HepG2 (cell line): Measurements from ENCODE around the gene KCNAB1. TPM values are rescaled to one million over a fixed set of nuclear protein-coding genes. Genes with fewer than 3 reads are reported as not detected.

Experiments used
- ATAC-seq: fragments of 200-7000 bp; cut with Tn5 transposase; 3 replicates; pipeline ENCODE4 v1.9.1; 2020; ENCODE audit warnings: mild to moderate bottlenecking, moderate library complexity
- BruUV-seq: library from RNA; stranded (reverse); fragments of 400-500 nt; replicated peaks from 2 replicates; lab custom pipeline; 2021; lab: Mats Ljungman, UMichigan
- CTCF ChIA-PET: fragments of 300-600 bp; formaldehyde crosslinking; extraction: SDS; loops from one replicate; lab custom pipeline; 2021; ENCODE audit warnings: low total read pairs, inconsistent platforms, low intra/inter-chr PET ratio; lab: Yijun Ruan, JAX
- POLR2A ChIA-PET: fragments of 350-600 bp; sonication (Branson Sonifier 250); formaldehyde crosslinking; loops from one replicate; lab custom pipeline; 2020; ENCODE audit warnings: antibody characterized with exemption, inconsistent platforms; lab: Yijun Ruan, JAX
- DNase-seq: peaks from one replicate; pipeline ENCODE4 v3.0.0-alpha.2; 2015; ENCODE audit warnings: low spot score
- FAIRE-seq: peaks from 3 replicates; lab custom pipeline; 2011; peaks lifted over from hg19 to GRCh38; lab: Jason Lieb, UNC
- H2AFZ ChIP-seq: one replicate; pipeline ENCODE4 v1.6.1; 2011; ENCODE audit warnings: low read length, inconsistent platforms
- H3K27ac ChIP-seq: fragments of 300-600 bp; 3 replicates; pipeline ENCODE4 v1.8.0; 2011; ENCODE audit warnings: mixed run types, mild to moderate bottlenecking, mixed read lengths, low read length, inconsistent platforms; ENCODE audit not compliant: insufficient read depth; ENCODE audit errors: extremely low read length
- H3K27me3 ChIP-seq, 2 experiments: fragments of 200-600 bp in 1 of 2; 2 replicates in 1 of 2; 3 replicates in 1 of 2; pipeline versions ENCODE4 v1.6.0 to v1.8.0; 2011; ENCODE audit warnings: low read length in 2 of 2, mild to moderate bottlenecking in 2 of 2, moderate library complexity in 2 of 2, inconsistent platforms in 1 of 2; ENCODE audit not compliant: insufficient read depth in 2 of 2, control insufficient read depth in 1 of 2
- H3K36me3 ChIP-seq, 2 experiments: fragments of 200-600 bp in 1 of 2; replicated peaks in 1 of 2; 2 replicates in 1 of 2; 3 replicates in 1 of 2; pipeline versions ENCODE4 v1.5.1 to v1.8.0; 2011; ENCODE audit warnings: low read length in 2 of 2, inconsistent platforms in 1 of 2; ENCODE audit not compliant: insufficient read depth in 2 of 2, control insufficient read depth in 1 of 2
- H3K4me1 ChIP-seq: 2 replicates; pipeline ENCODE4 v1.5.1; 2012; ENCODE audit warnings: low read length, inconsistent platforms; ENCODE audit not compliant: insufficient read depth
- H3K4me2 ChIP-seq: 2 replicates; pipeline ENCODE4 v1.6.0; 2011; ENCODE audit warnings: low read depth, low read length, inconsistent platforms
- H3K4me3 ChIP-seq, 3 experiments: fragments of 200-600 bp in 1 of 3; sonication (generic), shearing (Covaris generic) in 1 of 3; replicated peaks in 1 of 3; 2 replicates each; pipeline ENCODE4 v1.5.1; 2011 to 2016; ENCODE audit warnings: low read length in 3 of 3, inconsistent platforms in 2 of 3, low read depth in 2 of 3, mild to moderate bottlenecking in 2 of 3, control low read depth in 1 of 3, mixed read lengths in 1 of 3; ENCODE audit not compliant: insufficient read depth in 1 of 3
- H3K79me2 ChIP-seq: one replicate; pipeline ENCODE4 v1.6.1; 2011; ENCODE audit warnings: low read length, inconsistent platforms; ENCODE audit not compliant: insufficient read depth
- H3K9ac ChIP-seq: 2 replicates; pipeline ENCODE4 v1.6.0; 2011; ENCODE audit warnings: mild to moderate bottlenecking, low read depth, low read length, inconsistent platforms; ENCODE audit not compliant: insufficient read depth
- H3K9me3 ChIP-seq: 2 replicates; pipeline ENCODE4 v1.5.1; 2012; ENCODE audit warnings: mild to moderate bottlenecking, low read length
- H4K20me1 ChIP-seq: 2 replicates; pipeline ENCODE4 v1.6.0; 2011; ENCODE audit warnings: inconsistent platforms, mild to moderate bottlenecking, low read length, moderate library complexity; ENCODE audit not compliant: insufficient read depth
- ATF2 ChIP-seq: sonication (generic); formaldehyde crosslinking; IDR thresholded peaks from 2 replicates; pipeline ENCODE4 v1.4.0; 2020; ENCODE audit warnings: missing genetic modification reagents
- ATF7-NPFF ChIP-seq: sonication (generic); formaldehyde crosslinking; IDR thresholded peaks from 2 replicates; pipeline ENCODE4 v1.8.1; 2023; ENCODE audit warnings: mild to moderate bottlenecking, low read depth, missing genetic modification reagents, moderate library complexity
- CBX2 ChIP-seq, 2 experiments: fragments of 200-600 bp in 1 of 2; sonication (generic); formaldehyde crosslinking in 1 of 2; IDR thresholded peaks; 2 replicates each; pipeline versions ENCODE4 v1.7.0 to v1.8.1; 2018 to 2022; ENCODE audit warnings: low read depth in 2 of 2, low read length in 1 of 2, mild to moderate bottlenecking in 1 of 2, missing genetic modification reagents in 1 of 2
- FUBP1 ChIP-seq: sonication (generic); formaldehyde crosslinking; IDR thresholded peaks from 2 replicates; pipeline ENCODE4 v1.5.1; 2020; ENCODE audit warnings: missing genetic modification reagents, mild to moderate bottlenecking, borderline replicate concordance
- HNRNPL ChIP-seq: fragments of 200-400 bp; formaldehyde crosslinking; IDR thresholded peaks from 2 replicates; pipeline ENCODE4 v1.6.1; 2017; ENCODE audit warnings: mild to moderate bottlenecking, low read depth, low read length
- KDM1A ChIP-seq: IDR thresholded peaks from 2 replicates; pipeline ENCODE4 v1.6.1; 2016; ENCODE audit warnings: missing compliant biosample characterization
- LBX2 ChIP-seq: sonication (generic); formaldehyde crosslinking; IDR thresholded peaks from 2 replicates; pipeline ENCODE4 v1.5.0; 2020; ENCODE audit warnings: missing genetic modification reagents, mild to moderate bottlenecking, borderline replicate concordance
- MEIS2 ChIP-seq: sonication (generic); formaldehyde crosslinking; IDR thresholded peaks from 2 replicates; pipeline ENCODE4 v1.9.0; 2021; ENCODE audit warnings: mild to moderate bottlenecking, missing genetic modification reagents
- NCOA2 ChIP-seq: sonication (generic); formaldehyde crosslinking; IDR thresholded peaks from 2 replicates; pipeline ENCODE4 v1.8.0; 2022; ENCODE audit warnings: inconsistent platforms
- NCOR1 ChIP-seq: fragments of 200-600 bp; sonication (generic); IDR thresholded peaks from 2 replicates; pipeline ENCODE4 v1.7.0; 2017; ENCODE audit warnings: antibody characterized with exemption, low read length, borderline replicate concordance
- NR2F1 ChIP-seq, 2 experiments: fragments of 450-650 bp in 1 of 2; formaldehyde crosslinking in 1 of 2; IDR thresholded peaks; 2 replicates each; pipeline versions ENCODE4 v1.5.0 to v1.6.1; 2016 to 2020; ENCODE audit warnings: mild to moderate bottlenecking in 1 of 2, missing compliant biosample characterization in 1 of 2, missing genetic modification reagents in 1 of 2, moderate library complexity in 1 of 2
- SOX6 ChIP-seq, 2 experiments: fragments of 450-650 bp in 1 of 2; sonication (generic) in 1 of 2; formaldehyde crosslinking in 1 of 2; IDR thresholded peaks; 2 replicates each; pipeline versions ENCODE4 v1.4.0 to v1.6.1; 2017 to 2020; ENCODE audit warnings: antibody characterized with exemption in 1 of 2, mild to moderate bottlenecking in 1 of 2, missing genetic modification reagents in 1 of 2
- TRIM24 ChIP-seq: sonication (generic); formaldehyde crosslinking; IDR thresholded peaks from 2 replicates; pipeline ENCODE4 v1.8.0; 2022; ENCODE audit warnings: mild to moderate bottlenecking, missing genetic modification reagents
- YEATS2 ChIP-seq: sonication (generic); formaldehyde crosslinking; IDR thresholded peaks from 2 replicates; pipeline ENCODE4 v1.4.0; 2020; ENCODE audit warnings: missing genetic modification reagents, borderline replicate concordance
- ZBTB42 ChIP-seq: sonication (generic); formaldehyde crosslinking; IDR thresholded peaks from 2 replicates; pipeline ENCODE4 v1.5.0; 2020; ENCODE audit warnings: mild to moderate bottlenecking, missing genetic modification reagents
- ZKSCAN8 ChIP-seq: IDR thresholded peaks from 2 replicates; pipeline ENCODE4 v1.6.1; 2016; ENCODE audit warnings: borderline replicate concordance, missing genetic modification reagents, missing compliant biosample characterization
- ZNF296 ChIP-seq: sonication (generic); formaldehyde crosslinking; conservative IDR thresholded peaks from 2 replicates; pipeline ENCODE4 v1.5.0; 2020; ENCODE audit warnings: mild to moderate bottlenecking, missing genetic modification reagents
- ZNF317 ChIP-seq: sonication (generic); formaldehyde crosslinking; IDR thresholded peaks from 2 replicates; pipeline ENCODE4 v1.5.0; 2020; ENCODE audit warnings: mild to moderate bottlenecking, missing genetic modification reagents
- ZNF484 ChIP-seq: sonication (generic); formaldehyde crosslinking; IDR thresholded peaks from 2 replicates; pipeline ENCODE4 v1.5.1; 2020; ENCODE audit warnings: mild to moderate bottlenecking, low read depth, missing genetic modification reagents, borderline replicate concordance
- ZNF577 ChIP-seq: sonication (generic); formaldehyde crosslinking; IDR thresholded peaks from 2 replicates; pipeline ENCODE4 v1.4.0; 2020; ENCODE audit warnings: mild to moderate bottlenecking, low read depth, missing genetic modification reagents, borderline replicate concordance
- ZNF772 ChIP-seq: sonication (generic); formaldehyde crosslinking; IDR thresholded peaks from 2 replicates; pipeline ENCODE4 v1.5.0; 2020; ENCODE audit warnings: mild to moderate bottlenecking, missing genetic modification reagents
- WGBS: methylation state at CpG from one replicate; pipeline ENCODE4 v1.1.6; 2017; ENCODE audit warnings: low lambda C conversion rate; 5-methylcytosine and 5-hydroxymethylcytosine counted together
- in situ Hi-C: cut with HindIII; loops from 2 replicates; pipeline ENCODE4 v1.10.0; 2017; ENCODE audit warnings: low pct_unique_long_range_greater_than_20kb; ENCODE audit not compliant: extremely low pct_ligation_motif_present
- intact Hi-C: fragments of 100-400 bp; cut with micrococcal nuclease; formaldehyde crosslinking; loops from one replicate; pipeline ENCODE4 v1.10.0; 2022; ENCODE audit not compliant: unreplicated experiment
- polyA plus RNA-seq, 8 experiments: library from polyadenylated mRNA; depleted of rRNA in 3 of 8; stranded (reverse) in 7 of 8; unstranded in 1 of 8; fragments of >200 nt; fragmentation: Illumina TruSeq in 4 of 8; extraction: Trizol in 4 of 8; gene quantifications; 2 replicates each; pipeline versions ENCODE4 v1.2.1 to v1.2.3, GENCODE V29; 2011 to 2016; ENCODE audit warnings: low read depth in 4 of 8, missing spikeins in 1 of 8, mixed read lengths in 1 of 8; ENCODE audit not compliant: insufficient read depth in 1 of 8
- total RNA-seq, 5 experiments: library from RNA; depleted of rRNA; stranded (reverse); fragments of >200 nt; fragmentation: Illumina TruSeq; extraction: Trizol; gene quantifications; 2 replicates each; pipeline ENCODE4 v1.2.3, GENCODE V29; 2016; ENCODE audit warnings: low read depth in 1 of 5

Gene KCNAB1
- total and polyA plus RNA-seq, 2 of the 13 experiments (the other 11 are each of a cell fraction or from before 2014, with no cell fraction given): not detected

- TF ChIP-seq FUBP1 (CRISPR knock-in tag): no peak
- no peak for TF ChIP-seq ZBTB42 (CRISPR knock-in tag)
- no peak for TF ChIP-seq ATF7-NPFF (CRISPR knock-in tag)
- TF ChIP-seq ZNF577 (CRISPR knock-in tag): no peak
- TF ChIP-seq CBX2 (IDR thresholded peaks at IDR 0.05; ENCODE audit: low read depth, low read length): no peak
- no peak for TF ChIP-seq CBX2 (CRISPR knock-in tag; IDR thresholded peaks at IDR 0.05; ENCODE audit: low read depth)
- TF ChIP-seq ZNF317 (CRISPR knock-in tag): no peak
- no peak for TF ChIP-seq ZNF772 (CRISPR knock-in tag)
- no peak for TF ChIP-seq NCOR1
- TF ChIP-seq MEIS2 (CRISPR knock-in tag): no peak
- no peak for TF ChIP-seq TRIM24 (CRISPR knock-in tag)
Measured at GRCh38 chr3:156216216-156216615, 95.8 kb downstream of the KCNAB1 start (continued).

- H3K4me2 ChIP-seq: no peak overlapping the region
- H3K36me3 ChIP-seq: no peaks in the 10 kb centered on the region
- no peak overlapping the region for H2AFZ ChIP-seq
- no peaks in the 10 kb centered on the region for H4K20me1 ChIP-seq
- DNase-seq: peak; percentile 75
- H3K27ac ChIP-seq: no peak overlapping the region
- no peak overlapping the region for H3K9ac ChIP-seq
- peak; percentile 46 for FAIRE-seq
- no peak overlapping the region for H3K4me3 ChIP-seq
- in situ Hi-C loops: no loop called here
- ChIA-PET CTCF (no interaction called here), POLR2A (no interaction called here)
- peaks cover 1 to 11% of the 10 kb centered on the region in 2 experiments; a peak in 2 of 5 replicates for H3K27me3 ChIP-seq
- H3K79me2 ChIP-seq: no peaks in the 10 kb centered on the region
- BruUV-seq: no TSS peak
- H3K4me1 ChIP-seq: peaks cover 25% of the 10 kb centered on the region
- WGBS: 0% methylated on average over 3 of the region's 3 CpGs
- intact Hi-C loops: no loop called here
- peak; percentile 93 for ATAC-seq
- H3K9me3 ChIP-seq: no peaks in the 10 kb centered on the region
- no peak for TF ChIP-seq ZNF296 (CRISPR knock-in tag)
- TF ChIP-seq HNRNPL: no peak
- peak; percentile 76 for TF ChIP-seq NCOA2
- TF ChIP-seq KDM1A: 0 out of 2 replicates have a peak, but pooled peaks have one; percentile 12
- no peak for TF ChIP-seq ZKSCAN8
- TF ChIP-seq ATF2 (CRISPR knock-in tag): peak; percentile 22; the same call in 1 of the 2 replicates
- peak; percentile 15; the same call in 1 of the 2 replicates for TF ChIP-seq YEATS2 (CRISPR knock-in tag)
- no peak for TF ChIP-seq ZNF484
- TF ChIP-seq LBX2 (CRISPR knock-in tag): no peak
- TF ChIP-seq NR2F1 (CRISPR knock-in tag; IDR thresholded peaks at IDR 0.05): peak; percentile 39 to 46; a peak in 2 of 4 replicates
- TF ChIP-seq SOX6 (IDR thresholded peaks at IDR 0.05): no peak
- peak; percentile 96 for TF ChIP-seq SOX6 (CRISPR knock-in tag; IDR thresholded peaks at IDR 0.05)
Measured at GRCh38 chr3:156216852-156217251, 96.5 kb downstream of the KCNAB1 start.
